HepG2 (cell line): ENCODE results near the gene METTL6.

Source experiments
- POLR2AphosphoS2 ChIP-seq: IDR thresholded peaks from 2 replicates; pipeline ENCODE4 v1.6.1; 2011; ENCODE audit warnings: low read depth, low read length, improper control_type of control experiment
- POLR2AphosphoS5 ChIP-seq: IDR thresholded peaks from 2 replicates; pipeline ENCODE4 v1.6.1; 2012; ENCODE audit warnings: low read depth, low read length
- ZNF20 ChIP-seq: sonication (generic); formaldehyde crosslinking; IDR thresholded peaks from 2 replicates; pipeline ENCODE4 v1.4.0; 2020; ENCODE audit warnings: mild to moderate bottlenecking, moderate library complexity, missing genetic modification reagents
- ZNF253 ChIP-seq: sonication (generic); formaldehyde crosslinking; IDR thresholded peaks from 2 replicates; pipeline ENCODE4 v1.8.0; 2022; ENCODE audit warnings: mild to moderate bottlenecking, missing genetic modification reagents, borderline replicate concordance
- TF ChIP-seq, protein P1 (sequence below): IDR thresholded peaks from 2 replicates; pipeline ENCODE4 v1.6.1; 2016; ENCODE audit warnings: low read depth
- TF ChIP-seq, protein P2 (sequence below), 2 experiments: sonication (generic) in 1 of 2; formaldehyde crosslinking in 1 of 2; IDR thresholded peaks; 2 replicates each; pipeline versions ENCODE4 v1.5.1 to v1.6.1; 2011 to 2020; ENCODE audit warnings: borderline replicate concordance in 1 of 2, low read depth in 1 of 2, low read length in 1 of 2, mild to moderate bottlenecking in 1 of 2, missing genetic modification reagents in 1 of 2, moderate library complexity in 1 of 2

DNA sequence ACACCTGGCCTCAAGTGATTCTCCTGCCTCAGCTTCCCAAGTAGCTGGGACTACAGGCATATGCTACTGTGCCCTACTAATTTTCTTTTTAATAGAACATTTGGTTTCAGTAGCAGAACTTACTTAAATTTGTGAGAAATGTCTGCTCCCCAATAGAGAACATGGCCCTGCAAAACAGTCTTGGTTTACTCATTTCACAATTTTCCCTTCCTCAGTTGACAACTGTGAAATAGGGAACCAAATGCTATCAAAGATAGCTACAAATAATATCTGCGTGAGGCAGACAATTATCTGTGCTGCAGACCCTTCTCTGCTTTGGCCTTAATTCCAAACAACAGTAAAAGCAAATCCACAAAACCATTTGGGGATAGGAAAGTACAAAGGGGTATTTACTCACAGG, 22.6 kb downstream of the METTL6 start:
- TF ChIP-seq, protein P1, sequence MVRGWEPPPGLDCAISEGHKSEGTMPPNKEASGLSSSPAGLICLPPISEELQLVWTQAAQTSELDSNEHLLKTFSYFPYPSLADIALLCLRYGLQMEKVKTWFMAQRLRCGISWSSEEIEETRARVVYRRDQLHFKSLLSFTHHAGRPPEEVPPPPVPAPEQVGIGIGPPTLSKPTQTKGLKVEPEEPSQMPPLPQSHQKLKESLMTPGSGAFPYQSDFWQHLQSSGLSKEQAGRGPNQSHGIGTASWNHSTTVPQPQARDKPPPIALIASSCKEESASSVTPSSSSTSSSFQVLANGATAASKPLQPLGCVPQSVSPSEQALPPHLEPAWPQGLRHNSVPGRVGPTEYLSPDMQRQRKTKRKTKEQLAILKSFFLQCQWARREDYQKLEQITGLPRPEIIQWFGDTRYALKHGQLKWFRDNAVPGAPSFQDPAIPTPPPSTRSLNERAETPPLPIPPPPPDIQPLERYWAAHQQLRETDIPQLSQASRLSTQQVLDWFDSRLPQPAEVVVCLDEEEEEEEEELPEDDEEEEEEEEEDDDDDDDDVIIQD (CRISPR knock-in tag): no peak
- TF ChIP-seq POLR2AphosphoS5 (no peak), ZNF20 (no peak), ZNF253 (CRISPR knock-in tag) (no peak), POLR2AphosphoS2 (no peak)
- TF ChIP-seq, protein P2, sequence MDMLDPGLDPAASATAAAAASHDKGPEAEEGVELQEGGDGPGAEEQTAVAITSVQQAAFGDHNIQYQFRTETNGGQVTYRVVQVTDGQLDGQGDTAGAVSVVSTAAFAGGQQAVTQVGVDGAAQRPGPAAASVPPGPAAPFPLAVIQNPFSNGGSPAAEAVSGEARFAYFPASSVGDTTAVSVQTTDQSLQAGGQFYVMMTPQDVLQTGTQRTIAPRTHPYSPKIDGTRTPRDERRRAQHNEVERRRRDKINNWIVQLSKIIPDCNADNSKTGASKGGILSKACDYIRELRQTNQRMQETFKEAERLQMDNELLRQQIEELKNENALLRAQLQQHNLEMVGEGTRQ (IDR thresholded peaks at IDR 0.05; ENCODE audit: low read depth, low read length): no peak
- TF ChIP-seq, protein P2 (CRISPR knock-in tag; IDR thresholded peaks at IDR 0.05; ENCODE audit: borderline replicate concordance): no peak
